CD4-positive, alpha-beta T cell treated with Interleukin-6 for 4 hours (primary cell): Measurements from ENCODE around the gene ZBTB24.
A peak's percentile ranks its signal among the peaks of the same experiment; 100 is the strongest.

Source experiments
- DNase-seq: peaks from one replicate; pipeline ENCODE4 v3.0.0-alpha.2; 2020; ENCODE audit warnings: mixed read lengths

The ZBTB24 gene

GRCh38 chr6:109449064-109449794 lies 33.8 kb downstream of the ZBTB24 start:
- DNase-seq = no peak

DNA sequence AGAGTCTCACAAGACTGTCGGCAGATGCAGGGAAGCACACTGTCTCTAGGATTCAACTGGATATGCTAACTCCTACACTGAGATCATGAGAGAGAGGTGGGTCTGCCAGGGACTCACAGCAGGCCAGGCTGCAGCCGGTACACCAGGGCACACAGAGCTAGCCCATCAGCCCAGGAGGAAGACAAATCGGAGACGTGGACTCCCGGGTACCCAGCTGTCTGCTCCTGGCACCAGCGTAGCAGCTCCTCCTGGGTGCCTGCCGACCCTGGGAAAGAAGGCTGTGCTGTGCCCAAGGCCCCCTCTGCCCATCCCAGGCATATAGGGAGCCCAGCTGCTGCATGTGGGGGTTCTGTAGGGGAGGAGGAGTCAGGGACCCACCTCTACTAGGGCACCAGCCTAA lies 34.4 kb downstream of the ZBTB24 start:
- no peak for DNase-seq

GRCh38 chr6:109447878-109448555 lies 35.0 kb downstream of the ZBTB24 start:
- no peak for DNase-seq

DNA sequence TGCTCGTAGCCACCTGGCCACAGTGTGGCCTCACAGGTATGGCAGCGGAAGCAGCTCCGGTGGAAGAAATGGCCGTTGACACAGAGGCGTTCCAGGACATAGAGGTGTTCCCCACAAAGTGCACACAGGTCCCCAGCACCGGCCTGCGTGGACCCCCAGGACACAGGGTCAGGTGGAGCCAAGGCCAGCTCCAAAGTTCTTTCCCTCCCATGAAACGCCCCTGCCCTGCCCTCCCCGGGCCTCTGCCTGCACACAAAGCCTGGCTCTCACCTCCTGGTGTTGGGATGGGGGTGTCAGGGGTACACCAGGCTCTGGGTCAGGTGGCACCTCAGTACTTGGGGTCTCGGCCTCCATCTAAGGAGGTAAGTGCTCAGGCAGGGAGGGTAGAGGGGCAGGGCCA lies 35.9 kb downstream of the ZBTB24 start:
- no peak for DNase-seq

DNA sequence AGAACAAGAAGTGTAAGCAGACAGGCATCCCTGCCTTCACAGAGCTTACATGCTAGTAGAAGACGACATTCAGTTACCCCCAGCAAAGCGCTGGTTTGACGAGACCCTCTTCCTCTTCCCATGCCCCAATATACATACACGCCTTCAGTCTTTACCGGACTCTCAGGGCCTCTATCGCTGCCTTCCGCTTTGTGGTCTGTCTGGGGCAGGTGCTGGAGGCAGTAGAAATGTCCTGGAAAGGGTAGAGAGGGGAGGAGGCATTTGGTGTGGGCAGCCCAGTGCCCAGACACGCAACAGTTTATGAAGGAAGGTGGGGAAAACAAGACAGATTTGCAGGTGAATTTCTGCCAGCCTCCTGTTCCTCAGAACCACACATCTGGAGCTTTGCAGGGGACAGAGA lies 36.5 kb downstream of the ZBTB24 start:
- DNase-seq = no peak

- DNase-seq = no peak
These were observed 36.9 kb downstream of the ZBTB24 start for GRCh38 chr6:109446072-109446471.

DNA sequence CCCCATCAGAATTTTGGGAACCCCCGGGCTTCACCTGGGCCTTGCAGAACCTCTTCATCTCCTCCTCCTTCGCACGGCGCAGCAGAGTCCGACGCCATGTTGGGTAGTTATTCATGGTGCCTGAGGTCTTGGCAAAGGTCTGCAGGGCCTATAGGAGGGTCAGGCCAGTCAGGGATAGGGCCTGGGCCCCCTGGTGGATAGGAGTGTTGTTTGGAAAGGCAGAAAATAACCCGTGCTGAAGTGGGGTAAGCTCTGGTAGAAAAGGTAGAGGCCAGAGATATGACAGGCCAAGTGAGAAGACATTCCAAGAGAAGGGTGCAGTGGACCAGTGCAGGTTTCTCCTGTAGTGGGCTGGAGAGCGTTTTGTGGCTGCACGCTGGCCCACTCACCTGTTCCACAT lies 37.6 kb downstream of the ZBTB24 start:
- DNase-seq = no peak

- no peak for DNase-seq
These were observed 39.5 kb downstream of the ZBTB24 start for GRCh38 chr6:109443425-109443950.

- no peak for DNase-seq
These were observed 40.6 kb downstream of the ZBTB24 start for GRCh38 chr6:109442393-109442924.

GRCh38 chr6:109441069-109441816 lies 41.8 kb downstream of the ZBTB24 start:
- peak; percentile 47 for DNase-seq

GRCh38 chr6:109440331-109441068 lies 42.5 kb downstream of the ZBTB24 start, which contains the start of the genes PPIL6 and SMPD2:
TSS of gene PPIL6 (minus strand) at chr6:109440628. CDS start at chr6:109440590, 38 bp downstream.
TSS of gene SMPD2 (plus strand) at chr6:109440724. CDS start at chr6:109441122, 398 bp downstream.
- DNase-seq = peak; percentile 85

- DNase-seq = no peak
These were observed 47.0 kb downstream of the ZBTB24 start for GRCh38 chr6:109436041-109436440.

GRCh38 chr6:109434456-109434855 lies 48.6 kb downstream of the ZBTB24 start:
- DNase-seq = no peak

- no peak for DNase-seq
These were observed 53.5 kb downstream of the ZBTB24 start for GRCh38 chr6:109429496-109429895.

DNA sequence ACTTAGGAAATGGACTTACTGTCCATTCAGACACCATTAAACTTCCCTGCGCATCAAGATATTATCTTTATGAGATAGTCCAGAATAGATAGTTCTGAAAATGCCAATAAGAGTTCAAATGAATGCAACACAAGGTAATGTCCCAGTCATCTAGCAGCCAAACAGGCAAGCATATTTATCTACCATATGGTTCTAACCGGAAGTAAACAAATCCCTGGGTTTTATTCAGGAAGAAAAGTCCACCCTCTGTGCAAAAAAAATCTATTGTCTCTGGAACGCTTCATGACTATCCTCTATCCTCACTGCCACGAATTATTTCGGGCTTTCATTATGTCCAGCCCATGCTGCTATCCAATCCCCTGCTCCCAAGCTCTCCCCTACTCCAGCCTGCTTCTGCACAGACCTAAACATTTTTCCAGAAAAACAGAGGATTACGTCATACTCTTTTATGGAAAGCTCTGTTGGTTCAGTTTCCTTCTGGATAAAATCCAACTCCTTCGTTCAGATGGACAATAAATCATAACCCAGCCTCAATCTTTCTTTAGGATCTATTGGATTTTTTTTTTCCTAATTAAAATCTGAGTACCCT lies 54.0 kb downstream of the ZBTB24 start:
- DNase-seq = no peak

DNA sequence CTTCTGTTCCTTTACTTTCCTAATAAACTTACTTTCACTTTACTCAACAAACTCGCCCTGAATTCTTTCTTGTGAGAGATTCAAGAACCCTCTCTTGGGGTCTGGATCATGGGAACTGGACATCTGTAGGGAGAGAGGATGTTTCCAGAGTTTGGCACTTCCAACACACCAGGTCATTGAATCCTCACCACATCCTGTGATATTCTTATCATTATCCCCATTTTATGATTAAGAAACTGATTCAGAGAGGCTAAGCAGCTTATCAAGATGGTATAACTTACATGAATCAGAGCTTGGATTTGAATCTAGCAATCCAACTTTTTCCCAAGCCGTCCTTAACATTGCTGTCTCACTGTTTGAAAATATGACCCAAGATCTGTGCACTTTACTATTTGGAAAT lies 58.1 kb downstream of the ZBTB24 start:
- no peak for DNase-seq

GRCh38 chr6:109421184-109421583 lies 61.8 kb downstream of the ZBTB24 start:
- DNase-seq = no peak

GRCh38 chr6:109420751-109421150 lies 62.3 kb downstream of the ZBTB24 start:
- no peak for DNase-seq

DNA sequence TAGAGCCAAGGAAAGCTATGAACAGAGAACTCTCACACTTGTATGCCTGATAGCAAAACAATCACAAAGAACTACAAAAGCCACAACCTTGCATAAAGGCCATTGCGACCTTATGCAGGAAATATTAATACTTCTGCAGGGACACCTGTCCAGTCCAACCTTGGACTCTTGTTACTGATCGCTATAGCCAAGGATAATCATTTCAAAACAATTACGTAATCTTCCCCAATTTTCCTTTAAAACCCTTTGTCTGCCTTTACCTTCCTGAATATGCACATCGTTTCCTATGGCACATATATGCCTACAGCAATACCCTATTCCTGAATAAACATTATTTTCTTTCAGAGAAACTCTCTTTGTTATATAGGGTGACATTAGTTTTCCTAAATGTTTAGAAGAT lies 65.4 kb downstream of the ZBTB24 start:
- no peak for DNase-seq
